HUES64 (cell line): ENCODE data around the gene MOCS2.

Experiments used
- H3K27ac ChIP-seq: 2 replicates; pipeline ENCODE4 v1.7.0; 2013; ENCODE audit warnings: low read depth, low read length, inconsistent platforms
- H3K27me3 ChIP-seq: 2 replicates; pipeline ENCODE4 v1.6.1; 2013; ENCODE audit warnings: mild to moderate bottlenecking, low read length; ENCODE audit not compliant: insufficient read depth
- H3K36me3 ChIP-seq: 2 replicates; pipeline ENCODE4 v1.6.1; 2013; ENCODE audit warnings: mild to moderate bottlenecking, low read length; ENCODE audit not compliant: insufficient read depth
- H3K4me1 ChIP-seq: 2 replicates; pipeline ENCODE4 v1.6.1; 2013; ENCODE audit warnings: mild to moderate bottlenecking, low read length, moderate library complexity; ENCODE audit not compliant: insufficient read depth
- H3K4me3 ChIP-seq: 2 replicates; pipeline ENCODE4 v1.5.1; 2013; ENCODE audit warnings: mild to moderate bottlenecking, low read length, moderate library complexity
- H3K9ac ChIP-seq: 2 replicates; pipeline ENCODE4 v1.6.1; 2013; ENCODE audit warnings: mild to moderate bottlenecking, low read depth, low read length
- H3K9me3 ChIP-seq: 2 replicates; pipeline ENCODE4 v1.6.1; 2013; ENCODE audit warnings: low read depth, low read length; ENCODE audit not compliant: insufficient read depth
- WGBS: fragments of 150-250, 120-280 bp; methylation state at CpG from one replicate; pipeline ENCODE4 v1.1.7; 2013; ENCODE audit warnings: missing lambda C conversion rate; 5-methylcytosine and 5-hydroxymethylcytosine counted together

MOCS2 gene

DNA sequence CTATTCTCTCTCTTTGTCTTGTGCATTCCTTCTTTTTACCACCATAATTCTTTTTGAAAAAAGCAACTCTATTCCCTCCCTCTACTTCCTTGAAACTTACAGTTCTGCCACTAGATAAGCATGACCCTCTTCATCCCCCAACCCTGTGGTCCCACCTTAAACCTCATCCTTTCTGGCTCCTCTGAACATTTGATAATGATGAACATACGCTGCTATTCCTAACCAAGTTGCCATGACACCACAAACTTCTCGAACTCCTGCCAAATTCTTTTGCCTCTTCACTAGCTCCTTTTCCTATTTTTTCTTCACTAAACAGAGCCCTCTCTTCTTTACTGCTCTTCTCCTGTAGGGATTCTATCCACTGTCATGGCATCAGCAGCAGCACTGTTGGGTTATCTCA, 57.1 kb downstream of the MOCS2 start:
- peaks cover 3% of the 10 kb centered on the region; the same call in 1 of the 2 replicates for H3K4me1 ChIP-seq
- H3K9ac ChIP-seq, result no peak overlapping the region
- H3K36me3 ChIP-seq, result no peaks in the 10 kb centered on the region; the same call in 1 of the 2 replicates
- no peaks in the 10 kb centered on the region for H3K9me3 ChIP-seq
- 92% methylated on average over 2 of the region's 2 CpGs for WGBS
- H3K27me3 ChIP-seq, result no peaks in the 10 kb centered on the region
- H3K4me3 ChIP-seq, result no peak overlapping the region
- no peak overlapping the region for H3K27ac ChIP-seq

DNA sequence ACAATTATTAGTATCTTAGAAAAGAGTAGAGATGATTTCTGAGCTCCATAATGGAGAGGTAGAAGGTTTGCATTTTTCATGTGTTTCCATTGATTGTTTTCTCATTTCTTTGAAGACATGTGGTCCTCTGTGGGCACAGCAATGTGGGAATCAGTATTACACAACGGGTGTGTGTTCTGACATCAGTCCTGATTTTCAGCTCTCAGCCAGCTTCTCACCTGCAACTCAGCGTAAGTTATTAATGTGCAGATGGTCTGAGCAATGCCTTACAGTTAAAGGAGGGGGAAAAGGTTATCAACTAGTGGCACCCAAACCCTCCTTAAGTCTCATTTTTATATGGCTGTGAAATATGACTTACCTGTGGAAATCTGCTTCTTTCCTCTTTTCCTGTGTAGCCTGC, 61.3 kb downstream of the MOCS2 start:
- Histone ChIP-seq H3K9me3 (no peaks in the 10 kb centered on the region), H3K9ac (no peak overlapping the region), H3K36me3 (no peaks in the 10 kb centered on the region; the same call in 1 of the 2 replicates), H3K27ac (no peak overlapping the region), H3K27me3 (no peaks in the 10 kb centered on the region), H3K4me1 (no peaks in the 10 kb centered on the region), H3K4me3 (no peak overlapping the region)
- 94% methylated on average over 2 of the region's 2 CpGs for WGBS
